NCI-H187 treated with DMSO at 0.1 percent for 48 hours (cell line): ENCODE data around the gene GSAP.
A peak's percentile ranks its signal among the peaks of the same experiment; 100 is the strongest.

Experiments
- DNase-seq: peaks from one replicate; lab custom pipeline; 2025; lab: John Stamatoyannopoulos, UW

GSAP gene

DNA sequence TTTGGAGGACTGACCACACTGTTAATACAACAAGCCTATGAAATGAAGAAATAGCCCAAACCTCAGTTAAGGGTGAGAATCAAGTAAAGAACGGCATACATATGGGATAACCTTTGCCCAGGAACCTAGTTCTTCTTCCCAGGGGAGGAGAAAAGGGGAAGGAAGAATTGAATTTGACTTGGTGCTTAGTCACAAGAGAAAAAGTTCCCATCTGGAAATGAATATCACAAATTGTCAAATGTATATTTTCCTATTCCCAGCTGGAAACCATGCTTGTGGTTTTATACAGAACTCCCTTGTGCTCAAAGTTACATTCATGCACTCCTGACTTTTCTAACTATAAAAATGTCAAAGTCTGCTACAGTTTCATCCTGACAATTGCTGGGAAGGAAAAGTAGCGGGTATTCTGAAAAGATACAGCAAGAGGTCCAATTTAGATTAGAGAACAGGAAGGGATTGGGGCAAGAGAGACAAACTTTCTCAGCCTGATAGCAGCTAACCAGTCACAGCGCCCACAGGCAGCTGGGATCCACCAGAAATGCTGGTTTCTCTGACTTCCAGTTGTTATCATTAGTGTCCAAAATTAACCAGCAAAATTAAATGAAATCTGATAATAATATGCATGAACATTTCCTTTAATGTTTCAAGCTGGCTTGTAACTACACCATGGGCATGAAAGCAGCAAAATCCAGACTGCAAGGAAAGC is 18.6 kb upstream of the GSAP start:
- no peak for DNase-seq

DNA sequence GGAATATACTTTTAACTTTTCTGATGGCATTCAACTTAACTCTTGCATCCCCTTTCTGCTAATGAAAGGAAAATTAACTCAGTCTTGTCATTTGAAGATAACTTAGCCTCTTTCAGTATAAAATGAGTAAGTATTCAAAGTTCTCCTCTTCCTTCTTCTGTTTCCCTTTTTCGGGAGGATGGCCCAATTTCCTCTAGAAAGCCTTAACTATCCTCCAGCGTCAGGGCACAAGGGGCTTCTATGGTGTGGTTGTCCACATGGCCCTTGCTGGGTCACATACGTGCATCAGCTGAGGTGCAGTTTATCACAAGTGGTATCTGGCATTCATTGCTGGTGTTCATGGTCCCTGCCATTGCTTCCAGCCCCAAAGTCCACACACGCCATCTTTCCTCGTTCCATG is 17.8 kb upstream of the GSAP start:
- no peak for DNase-seq

DNA sequence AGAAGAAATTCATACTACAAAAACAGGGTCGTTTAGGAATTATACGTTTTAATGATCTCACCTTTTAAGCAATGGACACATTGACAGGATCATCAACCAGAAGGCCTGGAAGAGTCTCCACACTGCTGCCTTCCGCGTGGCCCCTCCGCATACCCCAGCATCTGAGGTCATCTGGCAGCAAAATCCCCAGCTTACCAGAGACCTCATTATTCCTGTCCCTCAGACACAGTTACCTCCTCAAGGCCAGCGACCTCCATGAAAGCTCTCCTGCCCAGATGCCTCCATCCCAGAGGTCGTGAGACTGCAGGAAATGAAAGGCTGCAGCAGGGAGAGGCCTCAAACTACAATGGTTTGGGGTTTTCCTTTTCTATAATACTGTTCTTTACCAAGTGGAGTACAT is 14.8 kb upstream of the GSAP start:
- DNase-seq, result no peak

DNA sequence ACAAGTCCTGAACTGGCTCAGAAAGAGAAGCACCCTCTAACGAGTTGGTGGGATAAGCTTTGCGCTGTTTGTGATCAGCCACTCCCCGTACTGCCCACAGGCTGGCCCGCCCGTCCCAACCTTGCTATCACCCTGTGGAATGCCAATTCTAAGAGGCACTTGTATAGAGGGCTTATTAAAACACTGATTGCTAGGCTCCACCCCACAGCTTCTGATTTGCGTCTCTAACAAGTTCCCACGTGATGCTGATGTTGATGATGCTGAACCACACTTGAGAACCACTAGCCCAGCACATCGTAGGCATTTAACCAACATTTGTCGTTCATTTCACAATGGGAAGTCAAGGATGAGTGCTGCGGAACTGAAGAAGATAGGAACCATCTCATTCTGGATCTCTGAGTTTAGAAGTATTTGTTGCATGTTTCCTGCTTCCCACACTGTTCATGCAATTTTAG is 12.7 kb upstream of the GSAP start:
- peak; percentile 93 for DNase-seq

DNA sequence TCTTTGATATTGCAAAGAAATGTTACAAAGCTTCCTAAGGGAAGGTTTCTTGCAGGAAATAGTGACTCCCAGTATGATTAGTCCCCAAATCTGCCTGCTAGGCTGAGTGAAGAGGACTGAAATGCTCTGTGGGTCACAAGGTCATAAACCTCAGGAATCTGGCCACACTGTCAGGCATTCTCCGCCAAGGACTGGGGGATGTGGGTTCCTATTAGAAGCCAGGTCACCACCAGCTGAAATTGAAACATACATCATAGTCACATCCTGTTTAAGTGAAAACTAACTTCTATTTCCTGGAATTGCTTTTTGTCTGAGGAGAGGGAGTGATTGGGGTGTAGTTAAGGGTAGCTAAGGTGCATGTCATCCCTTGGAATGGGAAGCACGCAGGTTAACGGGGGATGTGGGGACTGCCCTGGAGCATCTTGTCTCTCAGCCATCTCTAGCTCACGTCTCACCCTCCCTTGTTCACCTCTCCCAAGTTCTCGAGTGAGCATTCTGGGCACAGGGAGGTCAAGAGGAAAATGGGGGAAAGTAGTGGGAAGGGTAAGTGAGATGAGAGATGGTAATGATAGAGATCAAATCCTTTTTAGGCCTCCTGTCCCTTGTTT is 12.0 kb upstream of the GSAP start:
- DNase-seq, result no peak

DNA sequence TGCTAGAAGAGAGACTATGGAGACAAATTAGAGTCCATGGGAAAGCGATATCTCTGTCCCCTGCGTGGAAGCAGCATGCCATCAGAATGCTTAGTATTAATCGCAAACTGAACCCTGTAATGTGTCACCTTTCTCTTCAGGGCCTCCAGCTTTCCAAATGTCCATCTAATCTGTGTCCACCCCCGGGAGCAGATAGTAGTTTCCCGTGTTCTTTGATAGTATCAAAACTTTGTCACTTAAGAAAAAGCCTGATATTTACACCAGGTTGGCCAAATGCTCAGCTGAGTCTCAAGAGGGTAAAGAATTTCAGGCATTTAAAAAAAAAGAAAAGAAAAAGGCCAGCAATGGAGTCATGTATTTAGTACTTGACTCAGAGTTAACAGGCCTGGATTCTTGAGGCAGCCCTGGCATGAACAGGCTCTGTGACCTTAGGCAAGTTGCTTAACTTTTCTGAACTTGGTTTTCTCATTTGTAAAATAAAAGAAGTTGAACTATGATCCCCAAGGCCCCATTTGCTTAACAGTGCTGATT is 10.4 kb upstream of the GSAP start:
- no peak for DNase-seq

DNA sequence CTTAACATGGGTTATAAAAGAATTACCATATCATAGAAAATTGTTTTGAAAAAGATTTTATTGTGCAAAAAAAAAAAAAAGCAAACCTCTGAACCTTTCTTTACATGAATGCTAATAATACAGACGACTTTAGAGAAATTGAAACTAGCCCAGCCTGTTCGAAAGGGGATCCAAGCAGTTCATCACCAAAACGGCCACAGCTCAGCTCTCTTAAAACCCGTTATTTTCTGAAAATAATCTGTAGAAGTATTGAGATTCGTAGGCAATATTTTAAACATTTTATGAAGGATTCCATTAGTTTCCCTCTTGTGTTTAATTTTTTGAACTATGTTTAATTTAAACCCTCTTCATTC is 9.9 kb upstream of the GSAP start:
- DNase-seq, result no peak

DNA sequence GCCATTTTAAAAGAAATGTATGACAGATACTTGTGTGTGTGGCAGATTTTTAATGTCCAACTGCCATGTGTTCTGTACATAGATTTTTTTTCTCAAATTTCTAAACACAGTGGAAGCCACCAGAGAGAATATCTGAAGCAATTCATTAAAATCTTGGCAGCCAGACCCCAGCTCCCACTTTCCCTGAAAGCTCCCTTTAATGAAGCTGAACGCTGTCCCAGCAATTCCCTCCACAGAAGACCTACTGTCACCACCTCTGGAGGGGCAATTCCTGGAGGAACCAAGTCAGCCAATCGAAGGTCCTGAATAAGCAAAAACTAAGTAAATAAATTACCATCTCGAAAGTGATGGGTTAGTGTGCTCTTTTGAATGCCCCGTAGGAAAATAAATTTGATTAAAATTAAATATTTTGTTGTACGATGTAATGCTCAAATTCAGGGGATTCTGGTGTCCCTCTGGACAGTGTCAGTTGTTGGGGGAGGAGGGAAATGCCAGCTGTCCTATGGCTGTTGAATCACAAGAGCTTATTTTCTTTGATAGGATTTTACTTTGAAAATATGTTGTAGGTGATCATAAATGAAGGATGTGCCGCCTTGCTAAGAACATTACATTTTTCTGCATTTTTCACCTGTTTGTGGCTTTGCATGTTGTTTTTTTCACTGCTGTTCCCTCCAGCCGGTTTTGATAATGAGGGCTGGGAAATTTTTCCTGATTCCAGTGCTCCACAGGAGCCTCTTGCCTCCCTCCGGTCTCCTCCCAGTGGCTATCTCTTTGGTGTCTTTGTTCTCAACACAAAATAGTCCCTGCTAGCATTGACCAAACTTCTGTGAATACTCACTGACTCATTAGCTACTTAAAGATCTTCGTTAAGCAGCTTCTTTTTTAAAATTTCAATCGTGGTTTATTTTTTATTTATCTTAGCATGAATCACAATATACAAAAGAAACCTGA is 9.2 kb upstream of the GSAP start:
- no peak for DNase-seq

DNA sequence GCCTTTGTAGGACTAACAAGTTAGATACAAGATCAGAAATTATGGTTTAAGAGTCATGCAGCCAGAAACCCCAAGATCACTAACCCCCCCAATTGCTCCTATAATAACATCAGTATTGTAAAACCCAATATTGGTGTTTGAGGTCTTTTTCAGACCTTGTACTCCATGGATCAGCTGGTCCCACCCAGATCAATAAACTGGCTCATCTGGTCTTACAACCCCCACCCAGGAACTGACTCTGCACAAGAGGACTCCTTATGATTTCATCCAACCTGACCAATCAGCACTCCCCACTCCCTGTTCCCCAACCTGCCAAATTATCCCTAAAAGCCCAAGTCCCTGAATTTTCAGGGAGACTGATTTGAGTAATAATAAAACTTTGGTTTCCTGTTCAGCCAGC is 6.4 kb upstream of the GSAP start:
- DNase-seq, result no peak

DNA sequence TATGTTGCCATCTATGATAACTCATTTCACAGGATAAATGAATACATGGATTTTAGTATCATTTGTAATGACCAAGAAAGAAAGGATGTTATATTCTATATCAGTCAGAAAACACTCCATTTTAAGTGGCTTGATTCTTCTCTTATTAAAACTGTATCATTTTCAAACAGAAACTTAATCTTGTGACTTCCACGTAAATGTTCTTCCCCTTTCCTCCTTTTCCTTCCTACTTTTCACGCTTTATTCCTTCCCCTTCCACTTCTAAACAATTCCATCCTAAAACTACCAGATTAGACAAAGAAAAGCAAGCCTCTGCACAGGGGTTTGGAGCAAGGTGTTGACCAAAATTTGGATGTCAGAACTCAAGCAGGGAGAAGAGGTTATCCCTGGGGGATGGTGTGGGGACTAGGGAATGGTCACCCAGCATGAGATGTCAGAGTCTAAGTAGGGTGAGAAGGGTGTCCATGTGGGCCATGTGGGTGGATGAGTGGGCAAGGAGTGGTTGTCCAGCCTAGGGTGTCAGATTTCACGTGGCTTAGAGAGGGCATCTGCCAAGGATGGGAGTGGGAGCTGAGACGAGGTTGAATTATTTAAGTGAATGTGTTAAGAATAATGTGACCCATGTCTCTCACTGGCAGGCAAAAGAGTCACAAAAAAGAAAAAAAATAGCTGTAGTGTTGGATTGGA is 5.0 kb upstream of the GSAP start:
- DNase-seq, result no peak

DNA sequence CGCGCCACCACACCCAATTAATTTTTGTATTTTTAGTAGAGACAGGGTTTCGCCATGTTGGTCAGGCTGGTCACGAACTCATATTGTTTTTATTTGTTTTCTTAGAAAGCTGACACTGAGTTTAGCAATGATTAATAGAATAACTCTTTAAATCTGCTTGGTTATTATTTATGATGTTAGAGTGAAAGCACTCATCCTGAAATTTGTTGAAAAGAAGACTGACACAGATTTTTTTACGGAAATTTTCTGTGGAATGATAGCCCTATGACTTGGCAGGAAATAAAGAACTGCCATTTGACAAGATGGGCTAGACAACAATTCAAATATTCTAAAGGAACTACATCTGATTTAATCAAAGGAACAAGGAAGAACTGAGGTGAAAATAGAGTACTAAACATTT is 4.3 kb upstream of the GSAP start:
- DNase-seq, result no peak

DNA sequence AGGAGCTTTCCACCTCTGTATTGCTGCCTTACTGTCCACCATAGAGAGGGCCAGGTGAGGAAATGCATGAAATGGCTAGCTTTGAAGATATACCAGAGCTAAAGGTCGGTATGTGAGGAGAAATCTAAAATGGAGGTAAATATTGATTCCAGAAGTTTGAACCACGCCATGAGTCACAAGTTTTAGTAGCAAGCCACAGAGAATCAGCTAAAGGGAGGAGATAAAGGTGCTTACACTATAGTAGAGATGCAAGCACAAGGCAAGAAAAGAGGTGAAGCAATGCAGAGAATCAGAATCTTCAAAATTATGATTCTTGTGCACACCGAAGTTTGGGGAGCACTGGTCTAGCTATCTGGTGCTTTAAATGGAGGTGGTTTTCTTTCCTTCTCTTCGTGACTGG is 3.0 kb upstream of the GSAP start:
- DNase-seq, result no peak

DNA sequence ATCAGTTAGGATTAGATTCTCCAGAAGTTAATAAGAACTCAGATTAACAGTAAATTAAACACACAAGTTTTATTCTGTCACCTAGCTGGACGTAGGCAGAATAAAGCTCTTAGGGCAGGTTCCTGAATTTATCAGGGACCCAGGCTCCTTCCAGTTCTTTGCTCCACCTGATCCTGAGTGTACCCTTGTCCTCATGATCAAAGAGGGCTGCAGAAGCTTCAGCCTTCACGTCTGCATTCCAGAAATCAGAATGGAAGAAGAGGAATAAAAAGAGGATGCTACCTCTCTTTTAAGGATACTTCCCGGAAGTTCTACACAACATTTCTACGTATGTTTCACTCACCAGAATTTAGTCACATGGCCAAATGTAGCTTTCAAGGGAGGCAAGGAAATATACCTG is 1.7 kb upstream of the GSAP start:
- no peak for DNase-seq

DNA sequence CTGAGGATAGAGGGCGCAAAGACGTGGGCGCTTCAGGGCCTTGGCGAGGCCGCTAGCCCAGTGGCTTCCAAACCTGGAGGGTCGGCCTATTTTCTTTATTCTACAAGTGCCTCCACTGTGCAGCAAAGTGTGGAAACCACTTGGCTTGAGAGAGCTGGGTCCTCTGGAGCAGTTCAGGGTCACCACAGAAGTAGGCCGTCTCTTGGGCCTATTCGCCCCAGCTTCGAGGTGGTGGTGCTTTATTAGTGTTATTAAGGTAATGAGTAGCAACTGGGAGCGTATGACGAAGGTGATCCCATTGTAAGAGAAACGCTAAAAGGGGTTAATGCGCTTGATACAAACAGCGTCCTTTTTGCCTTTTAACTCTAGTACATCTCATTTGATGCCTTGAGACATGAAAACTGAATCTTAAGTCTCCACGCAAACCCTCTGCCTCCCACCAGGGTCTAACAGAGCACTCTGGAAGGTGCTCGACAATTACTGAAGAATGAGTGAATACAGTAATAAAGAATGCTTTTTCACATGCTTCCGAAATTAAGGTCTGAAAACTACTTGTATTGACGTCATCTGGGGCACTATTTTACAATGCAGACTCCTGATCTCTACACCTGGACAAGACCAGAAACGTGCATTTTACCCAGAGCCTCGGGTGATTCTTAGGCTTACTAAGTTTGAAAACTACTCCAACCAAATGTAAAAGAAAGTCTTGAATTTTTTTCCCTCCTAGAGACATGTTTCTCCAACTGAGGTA is 647 bp upstream of the GSAP start:
- DNase-seq, result no peak

DNA sequence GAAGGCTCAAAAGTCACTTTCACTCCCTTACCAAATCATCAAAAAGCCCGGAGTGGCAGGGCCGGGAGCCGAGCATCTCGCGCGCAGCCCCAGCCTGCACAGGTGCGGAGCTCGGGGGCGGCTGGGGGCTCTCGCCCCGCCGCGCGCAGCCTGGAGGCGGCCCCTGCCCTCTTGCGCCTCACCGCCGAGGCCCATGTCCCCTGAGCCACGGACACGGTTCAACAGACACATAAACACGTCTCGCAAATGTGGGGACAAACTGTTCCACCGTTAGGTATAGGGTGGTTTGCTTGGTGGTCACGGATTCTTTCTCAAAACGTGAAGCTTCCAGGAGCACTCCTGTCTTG is 700 bp downstream of the GSAP start:
- no peak for DNase-seq

DNA sequence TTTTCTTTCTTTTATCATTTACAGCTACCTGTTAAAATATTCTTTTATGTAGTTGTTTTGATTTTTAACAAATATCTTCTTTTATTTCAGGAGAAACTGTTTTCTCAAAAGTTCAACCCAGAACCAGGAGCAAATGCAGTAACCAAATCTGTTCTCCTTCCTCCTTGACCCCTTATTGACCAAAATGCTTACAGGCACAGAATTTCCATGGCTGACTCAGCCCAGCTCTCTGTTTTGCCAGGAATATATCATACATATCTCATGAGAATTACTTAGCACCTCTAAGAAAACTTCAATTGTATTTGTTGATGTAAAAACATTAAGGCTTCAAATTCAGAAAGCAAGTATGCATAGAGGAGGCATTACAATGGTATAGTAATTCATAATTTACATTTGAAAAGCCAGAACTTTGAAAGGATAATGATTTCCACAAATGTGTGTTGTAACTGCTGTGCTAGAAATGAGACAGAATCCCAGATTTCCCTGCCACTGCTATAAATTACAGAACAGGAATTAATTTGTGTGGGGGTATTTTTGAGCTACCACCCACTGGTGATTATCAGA is 2.2 kb downstream of the GSAP start:
- no peak for DNase-seq

DNA sequence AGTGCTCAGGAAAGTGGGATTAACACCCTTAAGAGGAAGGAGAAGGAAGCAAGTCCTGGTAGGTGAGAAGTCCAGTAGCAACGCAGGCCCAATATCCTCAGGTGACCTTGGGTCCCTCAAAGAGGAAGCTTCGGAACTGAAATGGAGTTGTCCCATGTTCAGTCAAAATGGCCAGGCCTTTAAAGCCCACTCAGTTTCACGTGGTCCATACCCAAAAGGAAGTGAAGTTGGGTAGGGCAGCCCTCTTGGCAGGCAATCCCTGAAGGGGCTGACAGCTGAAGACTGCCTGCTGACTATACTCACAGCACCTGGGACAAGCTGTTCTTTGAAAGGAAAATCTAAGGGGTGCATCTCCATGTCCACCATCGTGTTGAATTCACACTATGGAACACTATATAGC is 3.0 kb downstream of the GSAP start:
- DNase-seq, result no peak

DNA sequence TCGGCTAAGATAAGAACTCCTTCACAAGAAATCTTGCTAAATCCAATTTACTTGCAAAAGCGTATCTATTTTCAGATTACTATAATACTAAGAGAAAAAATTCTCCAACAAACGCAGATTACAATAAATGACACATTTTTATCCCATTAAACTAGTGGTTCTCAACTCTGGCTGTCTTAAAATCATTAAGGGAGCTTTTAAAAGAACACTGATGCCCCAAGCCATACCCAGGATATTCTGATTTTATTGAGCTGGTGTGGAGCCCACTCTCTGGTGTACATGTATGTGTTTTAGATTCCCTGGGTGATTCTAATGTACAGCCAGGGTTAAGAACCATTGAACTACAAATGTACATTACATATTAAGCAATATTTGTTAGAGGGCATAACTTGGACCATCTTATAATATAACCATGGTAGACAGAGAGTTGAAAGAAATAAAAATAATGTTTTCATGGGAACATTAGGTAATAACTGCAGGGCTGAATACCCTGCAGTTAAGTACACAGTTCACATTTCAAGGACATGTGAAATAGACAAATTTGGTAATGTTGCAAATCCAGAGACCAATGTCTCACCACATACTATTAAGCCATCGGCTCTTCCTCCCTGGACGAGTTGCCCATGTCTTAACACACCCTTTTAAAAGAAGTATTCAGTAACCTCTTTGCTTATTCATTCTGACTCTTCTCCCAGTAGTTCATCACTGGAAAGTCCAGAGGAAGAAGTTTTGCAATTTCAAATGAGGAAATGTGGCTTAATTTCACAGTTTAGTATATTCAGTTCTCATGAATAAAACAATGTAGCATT is 6.2 kb downstream of the GSAP start:
- no peak for DNase-seq

DNA sequence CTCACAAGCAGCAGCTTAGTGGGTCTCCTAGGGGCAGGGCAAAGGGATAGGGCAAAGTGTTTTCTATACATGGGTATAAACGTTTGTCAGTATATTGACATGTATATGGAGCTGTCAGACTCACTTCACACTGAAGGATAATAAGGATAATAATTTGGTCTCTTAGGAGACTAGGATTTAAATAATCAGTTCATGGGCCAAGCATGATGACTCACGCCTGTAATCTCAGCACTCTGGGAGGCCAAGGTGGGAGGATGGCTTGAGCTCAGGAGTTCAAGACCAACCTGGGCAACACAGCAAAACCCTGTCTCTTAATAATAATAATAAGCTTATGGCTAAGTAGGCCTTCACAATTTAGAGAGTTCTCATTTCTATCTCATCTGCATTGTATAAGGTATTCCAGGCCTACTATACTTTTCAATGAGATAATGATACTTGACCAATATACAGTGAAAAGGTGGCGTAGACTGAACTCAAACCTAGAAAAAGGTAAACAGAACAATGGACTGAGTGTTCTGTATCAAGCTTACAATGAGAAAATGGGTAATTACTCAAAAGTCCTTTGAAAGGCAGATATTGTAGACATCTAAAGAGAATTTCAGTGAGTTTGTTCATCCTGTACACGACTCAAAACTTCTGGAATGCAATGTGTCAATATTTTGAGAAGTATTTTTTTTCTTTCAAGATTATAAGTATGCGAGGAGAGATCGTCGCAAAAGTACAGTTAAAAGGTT is 7.0 kb downstream of the GSAP start:
- no peak for DNase-seq

DNA sequence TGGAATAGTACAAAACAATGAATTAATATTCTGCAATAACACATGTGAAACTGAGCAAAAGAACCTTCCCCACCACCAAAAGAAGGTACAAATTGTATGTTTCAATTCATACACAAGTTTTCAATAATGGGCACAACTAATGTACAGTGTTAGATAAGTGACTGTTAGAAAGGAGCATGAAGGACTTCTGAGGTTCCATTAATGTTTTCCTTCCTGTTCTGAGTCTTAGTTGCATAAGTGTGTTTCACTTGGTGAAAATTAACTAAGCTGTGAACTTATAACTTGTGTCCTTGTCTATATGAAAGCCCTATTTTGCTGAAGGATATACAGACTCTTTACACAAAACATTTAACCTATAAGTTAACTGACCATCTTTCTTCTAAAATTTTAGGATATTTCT is 8.2 kb downstream of the GSAP start:
- DNase-seq, result no peak
